H1 (cell line): ENCODE measurements around the gene LAYN. TPM values are rescaled to one million over a fixed set of nuclear protein-coding genes. Genes with fewer than 3 reads are reported as not detected.

Source experiments
- BACH1 ChIP-seq: IDR thresholded peaks from 2 replicates; pipeline ENCODE4 v1.6.1; 2012; ENCODE audit warnings: low read length, improper control_type of control experiment
- JUND ChIP-seq: IDR thresholded peaks from 2 replicates; pipeline ENCODE4 v1.6.1; 2011; ENCODE audit warnings: mild to moderate bottlenecking, improper control_type of control experiment, low read length
- NANOG ChIP-seq: IDR thresholded peaks from 2 replicates; pipeline ENCODE4 v1.6.1; 2011; ENCODE audit warnings: low read length, low read depth, mild to moderate bottlenecking, inconsistent platforms; ENCODE audit not compliant: insufficient read depth, poor library complexity, severe bottlenecking
- NRF1 ChIP-seq: IDR thresholded peaks from 2 replicates; pipeline ENCODE4 v1.6.1; 2011; ENCODE audit warnings: mild to moderate bottlenecking, low read depth, low read length, improper control_type of control experiment
- POLR2AphosphoS5 ChIP-seq: IDR thresholded peaks from 2 replicates; pipeline ENCODE4 v1.6.1; 2011; ENCODE audit warnings: low read depth, low read length
- polyA plus RNA-seq, 7 experiments: library from polyadenylated mRNA; depleted of rRNA in 3 of 7; stranded (reverse) in 5 of 7; unstranded in 2 of 7; fragments of >200 nt in 5 of 7; fragments of 200-250 nt in 2 of 7; gene quantifications; 1 replicate in 5 of 7; 2 replicates in 1 of 7; 4 replicates in 1 of 7; pipeline versions ENCODE4 v1.2.1 to v1.2.3, GENCODE V29; 2011 to 2013; ENCODE audit warnings: missing spikeins in 2 of 7, mixed read lengths in 2 of 7
- total RNA-seq: library from RNA; stranded (reverse); fragmentation: NEBNext Ultra II Directional; extraction: Animal tissue kit (Norgen Biotek cat#: 25700); gene quantifications from 2 replicates; pipeline ENCODE4 v1.2.1, GENCODE V29; 2021
- TF ChIP-seq, protein P1 (sequence below): fragments of 300-600 bp; sonication (generic); IDR thresholded peaks from 2 replicates; pipeline ENCODE4 v1.7.1; 2012; ENCODE audit warnings: low read length, moderate library complexity, mild to moderate bottlenecking, inconsistent platforms; ENCODE audit not compliant: insufficient replicate concordance

LAYN gene
- total and polyA plus RNA-seq, 2 of the 8 experiments (the other 6 are each of a cell fraction or from before 2014, with no cell fraction given): 4.2 to 9.3 TPM

DNA sequence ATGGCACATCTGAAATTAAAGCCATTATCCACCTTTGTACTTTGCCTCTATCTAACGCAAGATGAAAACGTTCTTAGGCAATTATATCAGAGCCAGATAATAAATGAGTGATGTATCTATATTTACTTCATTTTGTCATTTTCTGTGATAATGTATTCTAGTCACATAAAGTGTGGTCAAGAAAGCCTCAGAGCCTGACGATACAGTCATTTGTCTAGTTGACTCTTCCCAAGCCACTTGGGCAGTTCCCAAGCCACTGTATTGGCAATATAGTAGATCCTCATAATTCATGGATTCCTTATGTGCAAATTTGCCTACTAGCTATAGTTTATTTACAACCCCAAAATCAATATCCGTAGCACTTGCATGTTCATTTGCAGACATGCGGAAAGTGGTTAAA is 18.1 kb upstream of the LAYN start (continued):
- TF ChIP-seq JUND (no peak), BACH1 (no peak), NANOG (no peak), NRF1 (no peak), POLR2AphosphoS5 (no peak)
- TF ChIP-seq, protein P1, sequence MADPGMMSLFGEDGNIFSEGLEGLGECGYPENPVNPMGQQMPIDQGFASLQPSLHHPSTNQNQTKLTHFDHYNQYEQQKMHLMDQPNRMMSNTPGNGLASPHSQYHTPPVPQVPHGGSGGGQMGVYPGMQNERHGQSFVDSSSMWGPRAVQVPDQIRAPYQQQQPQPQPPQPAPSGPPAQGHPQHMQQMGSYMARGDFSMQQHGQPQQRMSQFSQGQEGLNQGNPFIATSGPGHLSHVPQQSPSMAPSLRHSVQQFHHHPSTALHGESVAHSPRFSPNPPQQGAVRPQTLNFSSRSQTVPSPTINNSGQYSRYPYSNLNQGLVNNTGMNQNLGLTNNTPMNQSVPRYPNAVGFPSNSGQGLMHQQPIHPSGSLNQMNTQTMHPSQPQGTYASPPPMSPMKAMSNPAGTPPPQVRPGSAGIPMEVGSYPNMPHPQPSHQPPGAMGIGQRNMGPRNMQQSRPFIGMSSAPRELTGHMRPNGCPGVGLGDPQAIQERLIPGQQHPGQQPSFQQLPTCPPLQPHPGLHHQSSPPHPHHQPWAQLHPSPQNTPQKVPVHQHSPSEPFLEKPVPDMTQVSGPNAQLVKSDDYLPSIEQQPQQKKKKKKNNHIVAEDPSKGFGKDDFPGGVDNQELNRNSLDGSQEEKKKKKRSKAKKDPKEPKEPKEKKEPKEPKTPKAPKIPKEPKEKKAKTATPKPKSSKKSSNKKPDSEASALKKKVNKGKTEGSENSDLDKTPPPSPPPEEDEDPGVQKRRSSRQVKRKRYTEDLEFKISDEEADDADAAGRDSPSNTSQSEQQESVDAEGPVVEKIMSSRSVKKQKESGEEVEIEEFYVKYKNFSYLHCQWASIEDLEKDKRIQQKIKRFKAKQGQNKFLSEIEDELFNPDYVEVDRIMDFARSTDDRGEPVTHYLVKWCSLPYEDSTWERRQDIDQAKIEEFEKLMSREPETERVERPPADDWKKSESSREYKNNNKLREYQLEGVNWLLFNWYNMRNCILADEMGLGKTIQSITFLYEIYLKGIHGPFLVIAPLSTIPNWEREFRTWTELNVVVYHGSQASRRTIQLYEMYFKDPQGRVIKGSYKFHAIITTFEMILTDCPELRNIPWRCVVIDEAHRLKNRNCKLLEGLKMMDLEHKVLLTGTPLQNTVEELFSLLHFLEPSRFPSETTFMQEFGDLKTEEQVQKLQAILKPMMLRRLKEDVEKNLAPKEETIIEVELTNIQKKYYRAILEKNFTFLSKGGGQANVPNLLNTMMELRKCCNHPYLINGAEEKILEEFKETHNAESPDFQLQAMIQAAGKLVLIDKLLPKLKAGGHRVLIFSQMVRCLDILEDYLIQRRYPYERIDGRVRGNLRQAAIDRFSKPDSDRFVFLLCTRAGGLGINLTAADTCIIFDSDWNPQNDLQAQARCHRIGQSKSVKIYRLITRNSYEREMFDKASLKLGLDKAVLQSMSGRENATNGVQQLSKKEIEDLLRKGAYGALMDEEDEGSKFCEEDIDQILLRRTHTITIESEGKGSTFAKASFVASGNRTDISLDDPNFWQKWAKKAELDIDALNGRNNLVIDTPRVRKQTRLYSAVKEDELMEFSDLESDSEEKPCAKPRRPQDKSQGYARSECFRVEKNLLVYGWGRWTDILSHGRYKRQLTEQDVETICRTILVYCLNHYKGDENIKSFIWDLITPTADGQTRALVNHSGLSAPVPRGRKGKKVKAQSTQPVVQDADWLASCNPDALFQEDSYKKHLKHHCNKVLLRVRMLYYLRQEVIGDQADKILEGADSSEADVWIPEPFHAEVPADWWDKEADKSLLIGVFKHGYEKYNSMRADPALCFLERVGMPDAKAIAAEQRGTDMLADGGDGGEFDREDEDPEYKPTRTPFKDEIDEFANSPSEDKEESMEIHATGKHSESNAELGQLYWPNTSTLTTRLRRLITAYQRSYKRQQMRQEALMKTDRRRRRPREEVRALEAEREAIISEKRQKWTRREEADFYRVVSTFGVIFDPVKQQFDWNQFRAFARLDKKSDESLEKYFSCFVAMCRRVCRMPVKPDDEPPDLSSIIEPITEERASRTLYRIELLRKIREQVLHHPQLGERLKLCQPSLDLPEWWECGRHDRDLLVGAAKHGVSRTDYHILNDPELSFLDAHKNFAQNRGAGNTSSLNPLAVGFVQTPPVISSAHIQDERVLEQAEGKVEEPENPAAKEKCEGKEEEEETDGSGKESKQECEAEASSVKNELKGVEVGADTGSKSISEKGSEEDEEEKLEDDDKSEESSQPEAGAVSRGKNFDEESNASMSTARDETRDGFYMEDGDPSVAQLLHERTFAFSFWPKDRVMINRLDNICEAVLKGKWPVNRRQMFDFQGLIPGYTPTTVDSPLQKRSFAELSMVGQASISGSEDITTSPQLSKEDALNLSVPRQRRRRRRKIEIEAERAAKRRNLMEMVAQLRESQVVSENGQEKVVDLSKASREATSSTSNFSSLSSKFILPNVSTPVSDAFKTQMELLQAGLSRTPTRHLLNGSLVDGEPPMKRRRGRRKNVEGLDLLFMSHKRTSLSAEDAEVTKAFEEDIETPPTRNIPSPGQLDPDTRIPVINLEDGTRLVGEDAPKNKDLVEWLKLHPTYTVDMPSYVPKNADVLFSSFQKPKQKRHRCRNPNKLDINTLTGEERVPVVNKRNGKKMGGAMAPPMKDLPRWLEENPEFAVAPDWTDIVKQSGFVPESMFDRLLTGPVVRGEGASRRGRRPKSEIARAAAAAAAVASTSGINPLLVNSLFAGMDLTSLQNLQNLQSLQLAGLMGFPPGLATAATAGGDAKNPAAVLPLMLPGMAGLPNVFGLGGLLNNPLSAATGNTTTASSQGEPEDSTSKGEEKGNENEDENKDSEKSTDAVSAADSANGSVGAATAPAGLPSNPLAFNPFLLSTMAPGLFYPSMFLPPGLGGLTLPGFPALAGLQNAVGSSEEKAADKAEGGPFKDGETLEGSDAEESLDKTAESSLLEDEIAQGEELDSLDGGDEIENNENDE: no peak
